Measurements from ENCODE around the gene CFAP298.
A peak's percentile ranks its signal among the peaks of the same experiment; 100 is the strongest.

The CFAP298 gene

GRCh38 chr21:32560896-32561295 is 51.3 kb downstream of the CFAP298 start:
- H3K4me1 Mint-ChIP-seq = peaks cover 20% of the 10 kb centered on the region
- peaks cover 0 to 22% of the 10 kb centered on the region in 2 donors for H3K9me3 Mint-ChIP-seq
- H3K4me3 Mint-ChIP-seq = no peak overlapping the region
- ATAC-seq = no peak
- no peaks in the 10 kb centered on the region for H3K27me3 Mint-ChIP-seq
- DNase-seq = no peak
- no peak overlapping the region for H3K27ac Mint-ChIP-seq

- Mint-ChIP-seq H3K9me3 (peaks cover 0 to 6% of the 10 kb centered on the region in 2 donors), H3K4me3 (no peak overlapping the region), H3K27ac (no peak overlapping the region), H3K4me1 (peaks cover 31% of the 10 kb centered on the region), H3K27me3 (no peaks in the 10 kb centered on the region)
- DNase-seq = no peak
- ATAC-seq = no peak
These were observed 53.1 kb downstream of the CFAP298 start for GRCh38 chr21:32559006-32559610.

- Mint-ChIP-seq H3K4me3 (no peak overlapping the region), H3K4me1 (peaks cover 31% of the 10 kb centered on the region), H3K27me3 (no peaks in the 10 kb centered on the region), H3K27ac (no peak overlapping the region), H3K9me3 (no peaks in the 10 kb centered on the region)
- no peak for DNase-seq
- no peak for ATAC-seq
These were observed 54.1 kb downstream of the CFAP298 start for GRCh38 chr21:32558106-32558505.

GRCh38 chr21:32554832-32555638 is 57.1 kb downstream of the CFAP298 start:
- H3K27ac Mint-ChIP-seq = peak overlapping the region in 1 of 2 donors; percentile 73
- no peak overlapping the region for H3K4me3 Mint-ChIP-seq
- DNase-seq (no peak), ATAC-seq (no peak)
- H3K9me3 Mint-ChIP-seq = no peaks in the 10 kb centered on the region
- H3K4me1 Mint-ChIP-seq = peaks cover 16% of the 10 kb centered on the region
- H3K27me3 Mint-ChIP-seq = no peaks in the 10 kb centered on the region

- Mint-ChIP-seq H3K9me3 (no peaks in the 10 kb centered on the region), H3K27me3 (no peaks in the 10 kb centered on the region)
These were observed 62.3 kb downstream of the CFAP298 start for GRCh38 chr21:32549886-32550285.

GRCh38 chr21:32549440-32549839 is 62.7 kb downstream of the CFAP298 start:
- Mint-ChIP-seq H3K9me3 (no peaks in the 10 kb centered on the region), H3K27ac (no peak overlapping the region), H3K4me3 (no peak overlapping the region), H3K27me3 (no peaks in the 10 kb centered on the region), H3K4me1 (peaks cover 10% of the 10 kb centered on the region)
- ATAC-seq = no peak
- no peak for DNase-seq

More at GRCh38 chr21:32549886-32550285, 62.3 kb downstream of the CFAP298 start:
- H3K4me1 Mint-ChIP-seq = peaks cover 12% of the 10 kb centered on the region
- DNase-seq (no peak), ATAC-seq (no peak)
- no peak overlapping the region for H3K27ac Mint-ChIP-seq
- H3K4me3 Mint-ChIP-seq = no peak overlapping the region
